Glutamatergic neuron (in vitro differentiated cells): ENCODE data around the gene TBC1D5. TPM values are rescaled to one million over a fixed set of nuclear protein-coding genes. Genes with fewer than 3 reads are reported as not detected.

Source experiments
- DNase-seq: peaks from one replicate; pipeline ENCODE4 v3.0.0; 2022
- H3K27ac Mint-ChIP-seq: one replicate; pipeline ENCODE4 v1.8.0; 2020; ENCODE audit warnings: mild to moderate bottlenecking, mixed read lengths, inconsistent platforms; ENCODE audit not compliant: unreplicated experiment
- H3K27me3 Mint-ChIP-seq: one replicate; pipeline ENCODE4 v1.8.0; 2020; ENCODE audit warnings: mild to moderate bottlenecking, moderate library complexity, mixed read lengths, inconsistent platforms; ENCODE audit not compliant: unreplicated experiment
- H3K36me3 Mint-ChIP-seq: one replicate; pipeline ENCODE4 v1.8.0; 2020; ENCODE audit warnings: mild to moderate bottlenecking, mixed read lengths, inconsistent platforms; ENCODE audit not compliant: unreplicated experiment
- H3K4me1 Mint-ChIP-seq: one replicate; pipeline ENCODE4 v1.8.0; 2020; ENCODE audit warnings: mild to moderate bottlenecking, low read depth, mixed read lengths, inconsistent platforms; ENCODE audit not compliant: unreplicated experiment
- H3K4me3 Mint-ChIP-seq: one replicate; pipeline ENCODE4 v1.8.0; 2020; ENCODE audit warnings: mild to moderate bottlenecking, mixed read lengths, inconsistent platforms; ENCODE audit not compliant: unreplicated experiment
- H3K9me3 Mint-ChIP-seq: one replicate; pipeline ENCODE4 v1.8.0; 2020; ENCODE audit warnings: mild to moderate bottlenecking, moderate library complexity, mixed read lengths, inconsistent platforms; ENCODE audit not compliant: unreplicated experiment
- CTCF ChIP-seq: fragments of 200-600 bp; sonication (generic); IDR thresholded peaks from one replicate; pipeline ENCODE4 v1.5.0; 2021; ENCODE audit not compliant: partially characterized antibody, unreplicated experiment
- total RNA-seq: library from RNA; stranded (reverse); fragmentation: NEBNext Ultra II Directional; extraction: Animal tissue kit (Norgen Biotek cat#: 25700); gene quantifications from one replicate; pipeline ENCODE4 v1.2.1, GENCODE V29; 2021; ENCODE audit not compliant: unreplicated experiment

TBC1D5 gene
- total RNA-seq, 1 donor from 2014 or later = 40.2 TPM

GRCh38 chr3:17111586-17111985, 630.8 kb downstream of the TBC1D5 start:
- no peaks in the 10 kb centered on the region for H3K27me3 Mint-ChIP-seq

GRCh38 chr3:17110660-17111396, 631.6 kb downstream of the TBC1D5 start:
- no peak for TF ChIP-seq CTCF
- H3K27ac Mint-ChIP-seq = no peak overlapping the region
- peaks cover 1% of the 10 kb centered on the region for H3K9me3 Mint-ChIP-seq
- H3K27me3 Mint-ChIP-seq = no peaks in the 10 kb centered on the region
- no peaks in the 10 kb centered on the region for H3K4me1 Mint-ChIP-seq
- H3K4me3 Mint-ChIP-seq = no peak overlapping the region
- no peak for DNase-seq
- H3K36me3 Mint-ChIP-seq = no peaks in the 10 kb centered on the region

More at GRCh38 chr3:17111586-17111985, 630.8 kb downstream of the TBC1D5 start:
- Mint-ChIP-seq H3K27ac (no peak overlapping the region), H3K4me3 (no peak overlapping the region), H3K9me3 (peaks cover 1% of the 10 kb centered on the region), H3K4me1 (no peaks in the 10 kb centered on the region), H3K36me3 (no peaks in the 10 kb centered on the region)
- DNase-seq = no peak
- no peak for TF ChIP-seq CTCF
